K562 (cell line): ENCODE data around the gene CEP162. TPM values are rescaled to one million over a fixed set of nuclear protein-coding genes. Genes with fewer than 3 reads are reported as not detected.

Experiments used
- ATAC-seq: fragments of 200-7000 bp; cut with Tn5 transposase; 3 replicates; pipeline ENCODE4 v1.9.1; 2020; ENCODE audit warnings: moderate library complexity
- BruUV-seq: library from RNA; stranded (reverse); fragments of 400-500 nt; replicated peaks from 2 replicates; lab custom pipeline; 2021; lab: Mats Ljungman, UMichigan
- CTCF ChIA-PET: fragments of 300-600 bp; formaldehyde crosslinking; extraction: SDS; loops from one replicate; lab custom pipeline; 2021; ENCODE audit warnings: low intra/inter-chr PET ratio; lab: Yijun Ruan, JAX
- POLR2A ChIA-PET: fragments of 300-600, 350-650 bp; sonication (Branson Sonifier 250); formaldehyde crosslinking; extraction: SDS; loops from one replicate; lab custom pipeline; 2021; ENCODE audit warnings: antibody characterized with exemption, inconsistent platforms; lab: Yijun Ruan, JAX
- DNase-seq, 4 experiments: peaks; one replicate each; pipeline versions ENCODE4 v3.0.0 to v3.0.0-alpha.2; 2011 to 2018; ENCODE audit warnings: low spot score in 3 of 4, mixed read lengths in 3 of 4; ENCODE audit errors: extremely low read depth in 1 of 4
- FAIRE-seq: peaks from 2 replicates; lab custom pipeline; 2011; peaks lifted over from hg19 to GRCh38; lab: Jason Lieb, UNC
- H2AFZ ChIP-seq: 2 replicates; pipeline ENCODE4 v1.6.0; 2011; ENCODE audit warnings: low read depth, low read length, control low read depth, inconsistent platforms
- H3K27ac ChIP-seq: fragments of 200-600 bp; 3 replicates; pipeline ENCODE4 v1.8.0; 2011; ENCODE audit warnings: low read depth, mild to moderate bottlenecking, control low read depth, inconsistent platforms, low read length, moderate library complexity, mixed read lengths; ENCODE audit errors: extremely low read depth
- H3K27me3 ChIP-seq, 2 experiments: fragments of 300-600 bp in 1 of 2; 2 replicates in 1 of 2; 3 replicates in 1 of 2; pipeline versions ENCODE4 v1.6.0 to v1.8.0; 2011; ENCODE audit warnings: inconsistent platforms in 2 of 2, low read length in 2 of 2, mild to moderate bottlenecking in 1 of 2, mixed read lengths in 1 of 2, moderate library complexity in 1 of 2; ENCODE audit not compliant: control insufficient read depth in 2 of 2, insufficient read depth in 2 of 2
- H3K36me3 ChIP-seq: fragments of 300-600 bp; 3 replicates; pipeline ENCODE4 v1.8.0; 2011; ENCODE audit warnings: mild to moderate bottlenecking, low read length, inconsistent platforms; ENCODE audit not compliant: control insufficient read depth, insufficient read depth
- H3K4me1 ChIP-seq, 2 experiments: fragments of 200-600 bp in 1 of 2; replicated peaks in 1 of 2; 2 replicates in 1 of 2; 3 replicates in 1 of 2; pipeline versions ENCODE4 v1.5.1 to v1.8.0; 2011; ENCODE audit warnings: inconsistent platforms in 2 of 2, low read length in 2 of 2, mild to moderate bottlenecking in 1 of 2, mixed read lengths in 1 of 2, moderate library complexity in 1 of 2; ENCODE audit not compliant: control insufficient read depth in 2 of 2, insufficient read depth in 2 of 2
- H3K4me2 ChIP-seq: 2 replicates; pipeline ENCODE4 v1.6.1; 2011; ENCODE audit warnings: low read length, control low read depth, inconsistent platforms, mixed read lengths; ENCODE audit not compliant: insufficient read depth
- H3K4me3 ChIP-seq: fragments of 200-600 bp; sonication (generic), shearing (Covaris generic); 2 replicates; pipeline ENCODE4 v1.5.1; 2016; ENCODE audit warnings: control low read depth, inconsistent platforms
- H3K79me2 ChIP-seq: fragments of 200-600 bp; 3 replicates; pipeline ENCODE4 v1.8.0; 2011; ENCODE audit warnings: low read length, inconsistent platforms; ENCODE audit not compliant: control insufficient read depth, insufficient read depth
- H3K9ac ChIP-seq, 2 experiments: 2 replicates each; pipeline versions ENCODE4 v1.6.0 to v1.6.1; 2011; ENCODE audit warnings: low read depth in 2 of 2, low read length in 2 of 2, control low read depth in 1 of 2, inconsistent platforms in 1 of 2, mild to moderate bottlenecking in 1 of 2, mixed read lengths in 1 of 2; ENCODE audit not compliant: insufficient read depth in 1 of 2
- H3K9me1 ChIP-seq: one replicate; pipeline ENCODE4 v1.6.0; 2011; ENCODE audit warnings: inconsistent platforms, mild to moderate bottlenecking, low read length, moderate library complexity; ENCODE audit not compliant: control insufficient read depth, insufficient read depth
- H3K9me3 ChIP-seq: replicated peaks from 2 replicates; pipeline ENCODE4 v1.5.1; 2011; ENCODE audit warnings: low read depth, low read length, inconsistent platforms; ENCODE audit not compliant: control insufficient read depth, insufficient read depth
- H4K20me1 ChIP-seq: replicated peaks from 2 replicates; pipeline ENCODE4 v1.6.1; 2011; ENCODE audit warnings: low read length, inconsistent platforms, mixed read lengths; ENCODE audit not compliant: control insufficient read depth, insufficient read depth
- C11orf30 ChIP-seq: fragments of 450-650 bp; IDR thresholded peaks from 2 replicates; pipeline ENCODE4 v1.6.1; 2016; ENCODE audit warnings: low read depth, mild to moderate bottlenecking
- ESRRB ChIP-seq: fragments of 250-450 bp; sonication (Bioruptor Pico); IDR thresholded peaks from 2 replicates; pipeline ENCODE4 v1.5.0; 2020; ENCODE audit warnings: mild to moderate bottlenecking, moderate library complexity, borderline replicate concordance
- FOXM1 ChIP-seq, 2 experiments: fragments of 450-650 bp in 1 of 2; sonication (generic) in 1 of 2; formaldehyde crosslinking in 1 of 2; IDR thresholded peaks; 2 replicates each; pipeline versions ENCODE4 v1.6.1 to v1.9.0; 2017 to 2022; ENCODE audit warnings: low read depth in 2 of 2, mild to moderate bottlenecking in 2 of 2, missing genetic modification reagents in 1 of 2, moderate library complexity in 1 of 2
- HLTF ChIP-seq: fragments of 450-650 bp; IDR thresholded peaks from 2 replicates; pipeline ENCODE4 v1.6.1; 2016
- MAFF ChIP-seq: IDR thresholded peaks from 2 replicates; pipeline ENCODE4 v1.6.1; 2012; ENCODE audit warnings: low read length, improper control_type of control experiment
- NCOA4 ChIP-seq: fragments of 450-650 bp; IDR thresholded peaks from 2 replicates; pipeline ENCODE4 v1.6.1; 2018; ENCODE audit warnings: mild to moderate bottlenecking; ENCODE audit not compliant: partially characterized antibody
- SETDB1 ChIP-seq: IDR thresholded peaks from one replicate; pipeline ENCODE4 v1.6.1; 2012; ENCODE audit warnings: low read length, control low read depth, inconsistent platforms
- ZBTB8A ChIP-seq: fragments of 450-650 bp; IDR thresholded peaks from 2 replicates; pipeline ENCODE4 v1.6.1; 2018; ENCODE audit warnings: mild to moderate bottlenecking, moderate library complexity; ENCODE audit not compliant: partially characterized antibody
- ZNF316 ChIP-seq: fragments of 450-650 bp; IDR thresholded peaks from 2 replicates; pipeline ENCODE4 v1.6.1; 2016
- WGBS: fragments of 100-300 bp; shearing (Covaris generic); methylation state at CpG from one replicate; pipeline ENCODE4 v1.1.6; 2016; ENCODE audit warnings: low coverage, mixed read lengths; ENCODE audit not compliant: insufficient coverage; ENCODE audit errors: missing lambda C conversion rate; 5-methylcytosine and 5-hydroxymethylcytosine counted together
- in situ Hi-C: fragments of 300-500 bp; cut with MboI; formaldehyde crosslinking; loops from 4 replicates; pipeline ENCODE4 v1.15.0; 2018; ENCODE audit warnings: inconsistent platforms, mixed read lengths
- intact Hi-C: fragments of 100-400 bp; cut with micrococcal nuclease; formaldehyde crosslinking; loops from 2 replicates; pipeline ENCODE4 v1.14.2; 2022
- polyA plus RNA-seq, 8 experiments: library from polyadenylated mRNA; depleted of rRNA in 4 of 8; stranded (reverse) in 5 of 8; unstranded in 3 of 8; fragments of >200 nt; fragmentation: Nextera tagmentation in 2 of 8; fragmentation: Illumina TruSeq in 1 of 8; extraction: Ambion mirVana in 2 of 8; extraction: Trizol in 1 of 8; gene quantifications; 2 replicates each; pipeline versions ENCODE4 v1.2.1 to v1.2.3, GENCODE V29; 2011 to 2014; ENCODE audit warnings: inconsistent platforms in 1 of 8, missing spikeins in 1 of 8
- total RNA-seq, 7 experiments: library from RNA; depleted of rRNA in 6 of 7; stranded (reverse); fragments of >200 nt in 6 of 7; fragmentation: Illumina TruSeq in 2 of 7; extraction: Trizol in 2 of 7; gene quantifications; 2 replicates each; pipeline versions ENCODE4 v1.2.1 to v1.2.3, GENCODE V29; 2011 to 2021; ENCODE audit warnings: low replicate concordance in 1 of 7
- TF ChIP-seq, protein P1 (sequence below): fragments of 450-650 bp; IDR thresholded peaks from 2 replicates; pipeline ENCODE4 v1.6.1; 2017; ENCODE audit warnings: antibody characterized with exemption, mild to moderate bottlenecking
- TF ChIP-seq, protein P2 (sequence below): fragments of 250-450 bp; sonication (Bioruptor Pico); IDR thresholded peaks from 2 replicates; pipeline ENCODE4 v1.4.0; 2020; ENCODE audit warnings: mild to moderate bottlenecking

Gene CEP162
- total and polyA plus RNA-seq, 9 of the 15 experiments (the other 6 are each of a cell fraction or from before 2014, with no cell fraction given): 3.9 to 8.6 (median 6.7) TPM

DNA sequence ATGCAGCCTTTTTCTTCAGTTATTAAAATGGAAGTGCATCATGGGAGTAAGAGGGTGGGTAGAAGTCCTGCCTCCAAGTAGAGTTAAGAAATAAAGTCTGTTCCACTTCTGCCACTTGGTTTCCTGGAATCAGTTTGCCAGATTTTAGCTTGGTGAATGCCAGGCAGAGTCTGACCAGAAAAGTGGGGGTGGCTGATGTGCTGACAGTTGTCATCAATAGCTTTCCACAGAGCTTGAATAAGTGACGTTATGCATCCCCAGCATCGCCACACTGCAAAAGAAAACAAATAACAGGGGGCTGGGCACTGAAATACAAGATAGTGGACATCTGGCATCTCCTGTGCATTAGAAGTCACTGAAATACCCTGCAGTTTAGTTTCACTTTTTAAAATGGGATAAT, 30.8 kb upstream of the CEP162 start:
- no peaks in the 10 kb centered on the region for H3K9me3 ChIP-seq
- no peak; the same call in 2 of the 3 replicates for ATAC-seq
- H3K4me3 ChIP-seq: no peak overlapping the region
- H3K79me2 ChIP-seq: no peaks in the 10 kb centered on the region
- no peaks in the 10 kb centered on the region for H3K27me3 ChIP-seq
- intact Hi-C loops: no loop called here
- H3K4me2 ChIP-seq: peak overlapping the region; percentile 33
- in situ Hi-C loops: no loop called here
- no peak for DNase-seq
- BruUV-seq: no TSS peak
- no peak for FAIRE-seq
- CTCF ChIA-PET: no interaction called here
- 53% methylated on average over 2 of the region's 2 CpGs for WGBS
- H3K9ac ChIP-seq: no peak overlapping the region
- H3K27ac ChIP-seq: no peak overlapping the region
- peaks cover 0 to 11% of the 10 kb centered on the region in 2 experiments; a peak in 3 of 5 replicates for H3K4me1 ChIP-seq
- no peaks in the 10 kb centered on the region for H4K20me1 ChIP-seq
- peak overlapping the region; percentile 82 for H2AFZ ChIP-seq
- no peak for TF ChIP-seq NCOA4
- POLR2A ChIA-PET: interaction anchor here (1.0 kb wide), 1 partner anchor 8 kb away, joined by 3 read pairs; no protein-coding TSS in a partner anchor
- no peaks in the 10 kb centered on the region for H3K9me1 ChIP-seq
- H3K36me3 ChIP-seq: no peaks in the 10 kb centered on the region

DNA sequence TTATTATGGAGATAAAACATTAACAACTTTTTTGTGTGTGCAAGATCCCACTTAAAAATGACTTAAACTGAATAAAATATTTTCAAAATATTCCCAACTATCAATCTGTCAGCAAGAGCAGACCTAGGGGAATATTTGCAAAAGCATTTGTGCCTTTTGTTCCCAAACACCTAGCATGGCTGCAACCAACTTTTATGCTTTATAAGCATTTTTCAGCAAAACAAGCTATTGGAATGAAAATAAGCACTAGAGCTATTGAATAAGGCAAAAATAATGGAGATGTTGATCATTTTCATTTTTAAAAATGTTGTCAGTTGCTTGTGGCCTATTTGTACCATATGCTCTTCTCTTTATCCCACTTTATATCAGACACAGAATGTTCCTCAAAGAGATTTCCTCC, 28.2 kb upstream of the CEP162 start:
- Histone ChIP-seq H3K27me3 (no peaks in the 10 kb centered on the region), H3K9me3 (no peaks in the 10 kb centered on the region), H2AFZ (no peak overlapping the region), H3K9me1 (no peaks in the 10 kb centered on the region), H4K20me1 (no peaks in the 10 kb centered on the region), H3K4me1 (peaks cover 0 to 11% of the 10 kb centered on the region in 2 experiments; a peak in 3 of 5 replicates), H3K36me3 (no peaks in the 10 kb centered on the region), H3K4me2 (no peak overlapping the region), H3K79me2 (no peaks in the 10 kb centered on the region), H3K27ac (no peak overlapping the region), H3K9ac (no peak overlapping the region), H3K4me3 (no peak overlapping the region)
- no peak for DNase-seq
- FAIRE-seq: no peak
- in situ Hi-C loops: no loop called here
- no peak for ATAC-seq
- no TSS peak for BruUV-seq
- no peak for TF ChIP-seq HLTF
- peak; percentile 48 for TF ChIP-seq C11orf30
- TF ChIP-seq, protein P1, sequence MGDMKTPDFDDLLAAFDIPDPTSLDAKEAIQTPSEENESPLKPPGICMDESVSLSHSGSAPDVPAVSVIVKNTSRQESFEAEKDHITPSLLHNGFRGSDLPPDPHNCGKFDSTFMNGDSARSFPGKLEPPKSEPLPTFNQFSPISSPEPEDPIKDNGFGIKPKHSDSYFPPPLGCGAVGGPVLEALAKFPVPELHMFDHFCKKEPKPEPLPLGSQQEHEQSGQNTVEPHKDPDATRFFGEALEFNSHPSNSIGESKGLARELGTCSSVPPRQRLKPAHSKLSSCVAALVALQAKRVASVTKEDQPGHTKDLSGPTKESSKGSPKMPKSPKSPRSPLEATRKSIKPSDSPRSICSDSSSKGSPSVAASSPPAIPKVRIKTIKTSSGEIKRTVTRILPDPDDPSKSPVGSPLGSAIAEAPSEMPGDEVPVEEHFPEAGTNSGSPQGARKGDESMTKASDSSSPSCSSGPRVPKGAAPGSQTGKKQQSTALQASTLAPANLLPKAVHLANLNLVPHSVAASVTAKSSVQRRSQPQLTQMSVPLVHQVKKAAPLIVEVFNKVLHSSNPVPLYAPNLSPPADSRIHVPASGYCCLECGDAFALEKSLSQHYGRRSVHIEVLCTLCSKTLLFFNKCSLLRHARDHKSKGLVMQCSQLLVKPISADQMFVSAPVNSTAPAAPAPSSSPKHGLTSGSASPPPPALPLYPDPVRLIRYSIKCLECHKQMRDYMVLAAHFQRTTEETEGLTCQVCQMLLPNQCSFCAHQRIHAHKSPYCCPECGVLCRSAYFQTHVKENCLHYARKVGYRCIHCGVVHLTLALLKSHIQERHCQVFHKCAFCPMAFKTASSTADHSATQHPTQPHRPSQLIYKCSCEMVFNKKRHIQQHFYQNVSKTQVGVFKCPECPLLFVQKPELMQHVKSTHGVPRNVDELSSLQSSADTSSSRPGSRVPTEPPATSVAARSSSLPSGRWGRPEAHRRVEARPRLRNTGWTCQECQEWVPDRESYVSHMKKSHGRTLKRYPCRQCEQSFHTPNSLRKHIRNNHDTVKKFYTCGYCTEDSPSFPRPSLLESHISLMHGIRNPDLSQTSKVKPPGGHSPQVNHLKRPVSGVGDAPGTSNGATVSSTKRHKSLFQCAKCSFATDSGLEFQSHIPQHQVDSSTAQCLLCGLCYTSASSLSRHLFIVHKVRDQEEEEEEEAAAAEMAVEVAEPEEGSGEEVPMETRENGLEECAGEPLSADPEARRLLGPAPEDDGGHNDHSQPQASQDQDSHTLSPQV: no peak
- peak; percentile 60 for TF ChIP-seq ZNF316
- no peak for TF ChIP-seq ESRRB (CRISPR knock-in tag)
- no peak for TF ChIP-seq SETDB1
- TF ChIP-seq FOXM1 (IDR thresholded peaks at IDR 0.05; ENCODE audit: low read depth): no peak
- no peak for TF ChIP-seq FOXM1 (CRISPR knock-in tag; IDR thresholded peaks at IDR 0.05; ENCODE audit: low read depth)
- peak; percentile 55; the same call in 1 of the 2 replicates for TF ChIP-seq MAFF
- TF ChIP-seq ZBTB8A: no peak
- TF ChIP-seq, protein P2, sequence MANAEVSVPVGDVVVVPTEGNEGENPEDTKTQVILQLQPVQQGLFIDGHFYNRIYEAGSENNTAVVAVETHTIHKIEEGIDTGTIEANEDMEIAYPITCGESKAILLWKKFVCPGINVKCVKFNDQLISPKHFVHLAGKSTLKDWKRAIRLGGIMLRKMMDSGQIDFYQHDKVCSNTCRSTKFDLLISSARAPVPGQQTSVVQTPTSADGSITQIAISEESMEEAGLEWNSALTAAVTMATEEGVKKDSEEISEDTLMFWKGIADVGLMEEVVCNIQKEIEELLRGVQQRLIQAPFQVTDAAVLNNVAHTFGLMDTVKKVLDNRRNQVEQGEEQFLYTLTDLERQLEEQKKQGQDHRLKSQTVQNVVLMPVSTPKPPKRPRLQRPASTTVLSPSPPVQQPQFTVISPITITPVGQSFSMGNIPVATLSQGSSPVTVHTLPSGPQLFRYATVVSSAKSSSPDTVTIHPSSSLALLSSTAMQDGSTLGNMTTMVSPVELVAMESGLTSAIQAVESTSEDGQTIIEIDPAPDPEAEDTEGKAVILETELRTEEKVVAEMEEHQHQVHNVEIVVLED: no peak
- ChIA-PET CTCF (no interaction called here), POLR2A (no interaction called here)
- intact Hi-C loops: no loop called here
